B cell (primary cell): Measurements from ENCODE around the gene SCG2.

Source experiments
- CTCF ChIP-seq: fragments of 200-600 bp; IDR thresholded peaks from one replicate; pipeline ENCODE4 v1.8.0; 2022; ENCODE audit warnings: antibody characterized with exemption, mild to moderate bottlenecking
- EZH2 ChIP-seq: IDR thresholded peaks from 2 replicates; pipeline ENCODE4 v1.6.1; 2012; ENCODE audit warnings: borderline replicate concordance, low read depth, mild to moderate bottlenecking, moderate library complexity, low read length; ENCODE audit not compliant: insufficient read depth, poor library complexity, severe bottlenecking

- TF ChIP-seq CTCF (no peak), EZH2 (no peak)
Observed at GRCh38 chr2:223621901-223622300, 19.7 kb upstream of the SCG2 start.
